GM12873 (cell line): ENCODE data around the gene LTC4S.

Experiments
- TF ChIP-seq, protein P1 (sequence below): IDR thresholded peaks from 2 replicates; pipeline ENCODE4 v1.5.1; 2012; ENCODE audit warnings: low read depth, mild to moderate bottlenecking, moderate library complexity, low read length, control low read depth; ENCODE audit not compliant: insufficient read depth; ENCODE audit errors: missing control alignments

Gene LTC4S

DNA sequence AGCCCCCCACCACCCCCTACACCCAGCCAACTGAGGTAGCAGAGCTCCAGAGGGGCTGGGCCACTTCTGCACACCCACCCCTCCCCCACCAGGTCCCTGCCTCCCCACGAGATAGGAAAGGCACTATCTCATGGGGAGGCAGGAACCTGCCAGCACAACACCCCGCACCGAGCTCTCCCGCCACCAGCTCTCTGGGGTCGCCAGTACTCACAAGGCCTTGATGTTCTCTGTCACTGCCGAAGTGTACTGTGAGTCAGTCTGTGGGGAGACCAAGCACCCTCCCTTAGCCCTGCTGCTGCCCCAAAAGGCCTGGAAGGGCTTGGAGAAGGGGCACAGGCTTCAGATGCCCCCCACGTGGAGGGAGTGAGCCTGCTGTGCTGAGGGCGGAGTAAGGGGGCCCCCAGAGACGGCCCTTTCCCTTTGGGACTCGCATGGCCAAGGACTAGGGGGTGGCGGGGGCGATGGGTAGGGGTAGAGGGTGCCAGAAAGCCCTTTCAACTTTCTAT is 7.0 kb downstream of the LTC4S start:
- TF ChIP-seq, protein P1, sequence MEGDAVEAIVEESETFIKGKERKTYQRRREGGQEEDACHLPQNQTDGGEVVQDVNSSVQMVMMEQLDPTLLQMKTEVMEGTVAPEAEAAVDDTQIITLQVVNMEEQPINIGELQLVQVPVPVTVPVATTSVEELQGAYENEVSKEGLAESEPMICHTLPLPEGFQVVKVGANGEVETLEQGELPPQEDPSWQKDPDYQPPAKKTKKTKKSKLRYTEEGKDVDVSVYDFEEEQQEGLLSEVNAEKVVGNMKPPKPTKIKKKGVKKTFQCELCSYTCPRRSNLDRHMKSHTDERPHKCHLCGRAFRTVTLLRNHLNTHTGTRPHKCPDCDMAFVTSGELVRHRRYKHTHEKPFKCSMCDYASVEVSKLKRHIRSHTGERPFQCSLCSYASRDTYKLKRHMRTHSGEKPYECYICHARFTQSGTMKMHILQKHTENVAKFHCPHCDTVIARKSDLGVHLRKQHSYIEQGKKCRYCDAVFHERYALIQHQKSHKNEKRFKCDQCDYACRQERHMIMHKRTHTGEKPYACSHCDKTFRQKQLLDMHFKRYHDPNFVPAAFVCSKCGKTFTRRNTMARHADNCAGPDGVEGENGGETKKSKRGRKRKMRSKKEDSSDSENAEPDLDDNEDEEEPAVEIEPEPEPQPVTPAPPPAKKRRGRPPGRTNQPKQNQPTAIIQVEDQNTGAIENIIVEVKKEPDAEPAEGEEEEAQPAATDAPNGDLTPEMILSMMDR, result no peak

DNA sequence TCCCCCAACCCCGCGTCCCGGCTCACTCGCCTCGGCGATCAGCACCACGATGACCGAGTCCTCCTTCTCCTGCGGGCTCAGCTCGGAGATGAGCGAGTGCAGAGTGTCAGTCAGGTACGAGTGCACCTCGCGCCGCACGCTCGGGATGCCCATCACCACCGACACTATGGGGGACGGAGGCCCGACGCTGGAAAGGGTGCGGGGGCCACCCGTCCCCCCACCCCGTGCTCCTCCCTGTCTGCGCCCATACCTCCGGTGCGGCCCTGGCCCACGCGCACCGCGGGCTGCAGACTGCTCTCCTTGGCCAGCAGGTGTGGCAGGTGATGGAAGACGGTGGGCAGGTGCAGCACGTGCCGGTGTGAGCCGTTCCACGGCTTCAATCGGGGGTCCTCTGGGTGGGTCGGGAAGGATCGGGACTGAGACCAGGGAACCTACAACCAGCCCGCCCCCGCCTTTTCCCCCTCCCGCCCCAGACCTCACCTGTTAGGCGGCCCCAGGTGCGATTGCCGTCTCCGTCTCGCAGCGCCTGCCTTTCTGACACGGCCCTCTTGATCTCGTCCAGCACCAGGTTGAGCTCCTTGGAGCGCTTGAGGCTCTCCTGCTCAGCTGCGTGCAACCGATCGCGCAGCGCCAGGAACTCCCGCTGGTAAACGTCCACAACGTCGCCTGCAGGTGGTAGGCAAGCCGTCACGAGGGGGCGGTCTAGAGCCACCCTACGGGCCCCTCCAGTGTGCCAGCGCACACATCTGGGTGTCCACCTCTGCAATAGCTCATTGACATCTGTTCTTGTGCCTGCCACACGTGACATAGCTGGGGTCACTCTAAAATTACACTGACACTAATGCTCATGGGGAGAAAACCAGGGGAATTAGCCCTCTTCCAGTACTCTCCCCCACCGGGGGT is 7.8 kb downstream of the LTC4S start:
- TF ChIP-seq, protein P1, result peak; percentile 89

DNA sequence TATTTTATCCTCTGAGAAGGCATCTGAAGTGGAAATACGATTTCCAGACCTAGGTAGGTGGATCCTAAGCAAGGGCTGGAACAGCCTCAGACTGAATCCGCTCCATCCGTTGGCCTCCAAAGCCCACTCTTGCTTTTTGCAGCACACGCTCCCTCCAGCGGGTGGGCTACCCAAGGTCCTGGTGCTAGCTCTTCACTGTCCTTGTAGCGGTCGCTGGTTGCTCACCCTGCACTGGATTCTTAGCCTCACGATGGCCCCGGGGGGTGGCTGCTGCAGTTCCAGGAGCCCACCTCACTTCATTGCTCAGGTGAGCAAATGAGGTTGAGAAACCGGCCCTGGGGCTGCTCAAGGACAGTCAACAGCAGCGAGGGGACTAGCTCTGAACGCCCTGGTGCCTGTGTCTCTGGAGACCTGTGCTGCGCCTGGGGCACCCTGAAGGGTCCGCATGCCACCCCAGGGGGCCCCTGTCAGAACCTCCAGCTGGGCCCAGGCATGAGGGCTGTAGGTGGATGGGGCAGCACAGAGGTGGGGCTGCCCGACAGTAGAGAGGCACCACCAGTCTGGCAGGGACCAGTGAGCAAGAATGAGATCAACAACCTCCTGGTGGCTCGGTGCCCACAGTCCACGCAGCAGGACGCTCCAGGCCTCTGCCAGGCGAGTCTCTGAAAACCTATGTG is 8.6 kb downstream of the LTC4S start:
- TF ChIP-seq, protein P1, result no peak

DNA sequence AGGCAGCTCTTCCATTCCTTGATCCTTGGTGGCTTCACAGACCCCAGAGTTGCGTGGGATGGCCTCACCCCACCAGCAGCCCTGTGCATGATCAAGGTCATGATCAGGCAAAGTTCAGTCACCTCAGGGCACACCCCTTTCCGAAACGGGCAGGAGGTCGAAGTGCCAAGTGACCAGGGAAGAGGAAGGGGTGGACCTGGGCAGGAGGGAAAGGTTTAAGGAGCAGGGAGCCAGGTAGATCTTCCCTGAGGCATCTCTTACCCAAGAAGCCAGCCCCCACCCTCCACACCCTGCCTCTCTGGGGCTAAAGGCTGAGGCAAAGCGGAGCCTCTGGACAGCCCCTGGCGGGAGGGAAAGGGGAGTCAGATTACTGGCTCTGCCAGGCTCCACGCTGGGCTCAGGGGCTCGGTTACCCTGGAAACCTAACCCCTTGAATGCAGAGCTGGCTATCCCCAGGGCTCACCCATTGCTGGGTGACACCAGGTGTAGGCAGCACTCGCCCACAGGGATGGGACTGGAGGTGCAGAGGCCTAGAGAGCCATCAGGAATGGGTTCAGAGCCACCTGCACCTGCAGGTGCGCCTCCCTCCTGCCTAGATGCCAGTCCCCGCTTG is 9.3 kb downstream of the LTC4S start:
- TF ChIP-seq, protein P1, result no peak

DNA sequence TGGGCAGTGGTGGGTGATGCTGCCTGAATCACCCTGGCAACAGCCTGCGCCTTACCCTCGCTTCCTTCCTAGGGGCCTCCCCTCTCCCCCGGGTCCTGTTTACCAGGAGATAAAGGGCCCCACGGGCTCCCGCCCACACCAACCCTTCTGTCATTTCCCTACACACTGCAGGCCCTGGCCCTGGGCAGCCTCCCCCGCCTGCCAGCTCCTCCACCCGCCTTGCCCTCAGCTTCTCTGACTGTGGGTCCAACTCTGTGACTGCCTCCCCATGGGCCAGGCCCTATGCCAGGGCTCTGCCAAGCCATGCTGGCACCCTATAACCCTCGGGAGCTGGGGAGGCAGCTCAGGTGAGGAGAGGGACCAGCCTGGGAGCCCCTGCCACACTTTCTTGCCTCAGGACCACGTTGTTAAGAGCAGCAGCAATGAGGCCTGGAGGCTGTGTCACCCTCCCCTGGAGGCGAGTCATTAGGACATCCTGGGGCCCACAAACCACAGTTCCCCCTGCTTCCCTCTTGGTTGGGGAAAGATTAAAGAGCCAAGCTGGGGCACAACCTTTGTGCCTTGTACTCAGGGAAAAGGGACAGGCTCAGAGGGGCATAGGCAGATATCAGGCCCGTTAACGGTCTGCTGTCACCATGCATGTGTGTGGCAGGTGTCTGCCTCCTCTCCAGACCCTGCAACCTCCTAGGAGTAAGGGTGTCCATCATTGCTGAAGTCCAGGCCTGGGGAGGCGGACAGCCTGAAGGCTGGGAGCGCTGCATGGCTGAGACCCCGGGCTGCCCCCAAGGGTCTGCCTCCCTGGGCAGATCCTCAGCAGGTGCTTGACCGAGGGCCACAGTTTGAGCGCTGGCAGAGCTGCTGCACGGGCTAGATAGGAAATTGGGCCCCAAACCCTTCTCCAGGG is 10.1 kb downstream of the LTC4S start:
- TF ChIP-seq, protein P1, result no peak

DNA sequence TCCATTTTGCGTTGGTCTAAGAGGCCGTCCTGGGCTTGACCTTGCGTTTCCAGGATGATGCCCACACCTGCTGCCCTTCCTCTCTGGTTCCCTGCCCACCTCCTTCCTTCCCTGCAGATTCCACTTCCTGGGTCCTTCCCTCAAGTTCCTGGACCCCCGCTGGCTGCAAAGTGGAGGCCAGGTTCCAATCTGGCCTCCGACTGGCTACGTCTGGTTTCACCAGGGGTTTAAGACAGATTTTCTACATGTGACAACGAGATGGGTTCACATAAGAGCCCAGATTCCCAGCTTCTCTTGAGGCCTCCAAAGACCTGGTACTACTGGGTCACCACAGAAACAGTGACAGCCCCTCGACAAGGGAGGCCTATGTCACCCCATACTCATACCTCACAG is 10.8 kb downstream of the LTC4S start:
- TF ChIP-seq, protein P1, result no peak
